HCT116 (cell line): Measurements from ENCODE around the gene SMCO1. TPM values are rescaled to one million over a fixed set of nuclear protein-coding genes. Genes with fewer than 3 reads are reported as not detected.
A peak's percentile ranks its signal among the peaks of the same experiment; 100 is the strongest.

ENCODE experiments used
- ATAC-seq: fragments of 200-7000 bp; cut with Tn5 transposase; 2 replicates; pipeline ENCODE4 v1.9.1; 2020; ENCODE audit warnings: mild to moderate bottlenecking, moderate library complexity
- BruUV-seq: library from RNA; stranded (reverse); fragments of 400-500 nt; replicated peaks from 2 replicates; lab custom pipeline; 2021; lab: Mats Ljungman, UMichigan
- CTCF ChIA-PET: fragments of 300-600 bp; sonication (Branson Sonifier 250); formaldehyde crosslinking; loops from one replicate; lab custom pipeline; 2021; ENCODE audit warnings: antibody characterized with exemption; lab: Charles Lee
- POLR2A ChIA-PET: fragments of 300-600, 350-600 bp; sonication (Branson Sonifier 250); formaldehyde crosslinking; loops from one replicate; lab custom pipeline; 2021; ENCODE audit warnings: antibody characterized with exemption; lab: Charles Lee
- RAD21 ChIA-PET, 2 experiments: fragments of 300-600 bp; sonication (Branson Sonifier 250); formaldehyde crosslinking; loops; one replicate each; lab custom pipeline; 2023; ENCODE audit warnings: low total read pairs in 2 of 2; ENCODE audit not compliant: uncharacterized antibody in 2 of 2, unreplicated experiment in 2 of 2, low non-redundant PET in 1 of 2; lab: Charles Lee
- DNase-seq: peaks from one replicate; pipeline ENCODE4 v3.0.0-alpha.2; 2010; ENCODE audit warnings: low read depth, low spot score
- H2AFZ ChIP-seq: fragments of 200-600 bp; shearing (Covaris generic), sonication (generic); 2 replicates; pipeline ENCODE4 v1.6.1; 2017; ENCODE audit warnings: low read depth, mixed run types, mixed read lengths, antibody characterized with exemption, low read length; ENCODE audit not compliant: poor library complexity, severe bottlenecking
- H3K27ac ChIP-seq: 2 replicates; pipeline ENCODE4 v1.5.1; 2012; ENCODE audit warnings: low read depth, low read length
- H3K27me3 ChIP-seq: fragments of 200-600 bp; sonication (generic); 2 replicates; pipeline ENCODE4 v1.6.1; 2016; ENCODE audit warnings: mixed run types, low read length, mixed read lengths; ENCODE audit not compliant: insufficient read depth
- H3K36me3 ChIP-seq, 2 experiments: fragments of 200-500 bp in 1 of 2; fragments of 200-600 bp in 1 of 2; sonication (Bioruptor generic) in 1 of 2; sonication (generic) in 1 of 2; 2 replicates each; pipeline versions ENCODE4 v1.5.1 to v1.6.1; 2014 to 2016; ENCODE audit warnings: low read length in 2 of 2, inconsistent platforms in 1 of 2, mixed read lengths in 1 of 2, mixed run types in 1 of 2; ENCODE audit not compliant: insufficient read depth in 2 of 2, control insufficient read depth in 1 of 2
- H3K4me1 ChIP-seq, 2 experiments: fragments of 200-600 bp in 1 of 2; sonication (generic) in 1 of 2; 2 replicates each; pipeline versions ENCODE4 v1.5.1 to v1.6.1; 2012 to 2017; ENCODE audit warnings: low read length in 2 of 2, inconsistent platforms in 1 of 2, mild to moderate bottlenecking in 1 of 2, mixed read lengths in 1 of 2, mixed run types in 1 of 2, moderate library complexity in 1 of 2; ENCODE audit not compliant: insufficient read depth in 2 of 2, control insufficient read depth in 1 of 2
- H3K4me2 ChIP-seq: fragments of 200-600 bp; sonication (generic); 2 replicates; pipeline ENCODE4 v1.6.1; 2017; ENCODE audit warnings: mixed run types, low read length, mixed read lengths
- H3K4me3 ChIP-seq, 2 experiments: fragments of 200-600 bp in 1 of 2; sonication (generic) in 1 of 2; replicated peaks in 1 of 2; 2 replicates each; pipeline ENCODE4 v1.5.1; 2011 to 2016; ENCODE audit warnings: low read length in 2 of 2, control low read depth in 1 of 2, low read depth in 1 of 2, mild to moderate bottlenecking in 1 of 2, mixed read lengths in 1 of 2, mixed run types in 1 of 2
- H3K79me2 ChIP-seq: fragments of 200-600 bp; sonication (generic); 2 replicates; pipeline ENCODE4 v1.6.1; 2017; ENCODE audit warnings: mild to moderate bottlenecking, mixed run types, low read length, moderate library complexity, mixed read lengths; ENCODE audit not compliant: insufficient read depth
- H3K9ac ChIP-seq: fragments of 200-600 bp; sonication (generic); 2 replicates; pipeline ENCODE4 v1.6.1; 2016; ENCODE audit warnings: low read length, mixed read lengths
- H3K9me2 ChIP-seq: fragments of 200-600 bp; sonication (generic), shearing (Covaris generic); 2 replicates; pipeline ENCODE4 v1.6.1; 2017; ENCODE audit warnings: mixed run types, mild to moderate bottlenecking, moderate library complexity; ENCODE audit not compliant: insufficient read depth
- H3K9me3 ChIP-seq, 2 experiments: fragments of 200-500 bp in 1 of 2; fragments of 200-600 bp in 1 of 2; sonication (Bioruptor generic) in 1 of 2; sonication (generic) in 1 of 2; 2 replicates each; pipeline ENCODE4 v1.6.1; 2014 to 2017; ENCODE audit warnings: low read length in 2 of 2, mixed read lengths in 2 of 2, inconsistent platforms in 1 of 2, low read depth in 1 of 2, mild to moderate bottlenecking in 1 of 2, mixed run types in 1 of 2, moderate library complexity in 1 of 2; ENCODE audit not compliant: control insufficient read depth in 1 of 2, insufficient read depth in 1 of 2
- H4K20me1 ChIP-seq: fragments of 200-600 bp; sonication (generic), shearing (Covaris generic); 2 replicates; pipeline ENCODE4 v1.6.1; 2017; ENCODE audit warnings: mixed run types, mild to moderate bottlenecking, moderate library complexity; ENCODE audit not compliant: insufficient read depth
- CBX3 ChIP-seq: IDR thresholded peaks from 2 replicates; pipeline ENCODE4 v1.6.1; 2012; ENCODE audit warnings: low read depth
- CEBPB ChIP-seq: IDR thresholded peaks from 2 replicates; pipeline ENCODE4 v1.6.1; 2012; ENCODE audit warnings: low read depth
- EZH2 ChIP-seq: fragments of 200-600 bp; sonication (generic); IDR thresholded peaks from 2 replicates; pipeline ENCODE4 v1.6.1; 2017; ENCODE audit warnings: antibody characterized with exemption, mixed run types
- FOSL1 ChIP-seq: IDR thresholded peaks from 2 replicates; pipeline ENCODE4 v1.6.1; 2012; ENCODE audit warnings: low read depth
- JUND ChIP-seq: IDR thresholded peaks from 2 replicates; pipeline ENCODE4 v1.6.1; 2012
- MAX ChIP-seq: IDR thresholded peaks from 2 replicates; pipeline ENCODE4 v1.6.1; 2012
- POLR2A ChIP-seq: IDR thresholded peaks from 2 replicates; pipeline ENCODE4 v1.7.0; 2011; ENCODE audit warnings: borderline replicate concordance; ENCODE audit not compliant: insufficient read depth, insufficient read length; ENCODE audit errors: extremely low read depth
- POLR2AphosphoS5 ChIP-seq: IDR thresholded peaks from 2 replicates; pipeline ENCODE4 v1.6.1; 2011; ENCODE audit warnings: mild to moderate bottlenecking, low read depth, low read length, moderate library complexity
- RAD21 ChIP-seq: IDR thresholded peaks from 2 replicates; pipeline ENCODE4 v1.6.1; 2012; ENCODE audit warnings: low read depth, mild to moderate bottlenecking
- SRF ChIP-seq: IDR thresholded peaks from 2 replicates; pipeline ENCODE4 v1.6.1; 2012; ENCODE audit warnings: low read depth
- TCF7L2 ChIP-seq: IDR thresholded peaks from 2 replicates; pipeline ENCODE4 v1.7.0; 2011; ENCODE audit warnings: borderline replicate concordance, inconsistent platforms; ENCODE audit not compliant: insufficient read depth, insufficient read length; ENCODE audit errors: extremely low read depth
- YY1 ChIP-seq: IDR thresholded peaks from 2 replicates; pipeline ENCODE4 v1.6.1; 2011; ENCODE audit warnings: low read length, low read depth, moderate library complexity, mild to moderate bottlenecking; ENCODE audit not compliant: insufficient replicate concordance; ENCODE audit errors: extremely low read depth
- ZBTB33 ChIP-seq: IDR thresholded peaks from 2 replicates; pipeline ENCODE4 v1.6.1; 2011; ENCODE audit warnings: mild to moderate bottlenecking, low read length, moderate library complexity; ENCODE audit not compliant: insufficient replicate concordance; ENCODE audit errors: extremely low read depth
- ZFX ChIP-seq: fragments of 450-650 bp; IDR thresholded peaks from 2 replicates; pipeline ENCODE4 v1.6.1; 2017
- ZNF274 ChIP-seq: fragments of 200-500 bp; sonication (Bioruptor generic); IDR thresholded peaks from 2 replicates; pipeline ENCODE4 v1.6.1; 2014; ENCODE audit warnings: mild to moderate bottlenecking, low read depth, low read length, inconsistent platforms
- intact Hi-C: fragments of 100-400 bp; cut with micrococcal nuclease; formaldehyde crosslinking; loops from 2 replicates; pipeline ENCODE4 v1.10.0; 2022
- total RNA-seq: library from RNA; stranded (reverse); gene quantifications from one replicate; pipeline ENCODE4 v1.2.1, GENCODE V29; 2021; ENCODE audit not compliant: unreplicated experiment
- TF ChIP-seq, protein P1 (sequence below): IDR thresholded peaks from 2 replicates; pipeline ENCODE4 v1.6.1; 2012
- TF ChIP-seq, protein P2 (sequence below): IDR thresholded peaks from 2 replicates; pipeline ENCODE4 v1.6.1; 2012; ENCODE audit warnings: low read depth
- TF ChIP-seq, protein P3 (sequence below), 3 experiments: fragments of 200-600 bp in 1 of 3; sonication (generic) in 1 of 3; IDR thresholded peaks in 2 of 3; conservative IDR thresholded peaks in 1 of 3; 2 replicates each; pipeline ENCODE4 v1.5.1; 2012 to 2017; ENCODE audit warnings: low read depth in 2 of 3, low read length in 2 of 3, antibody characterized with exemption in 1 of 3, borderline replicate concordance in 1 of 3, control low read depth in 1 of 3, mild to moderate bottlenecking in 1 of 3, mixed read lengths in 1 of 3, mixed run types in 1 of 3, moderate library complexity in 1 of 3; ENCODE audit not compliant: insufficient read depth in 1 of 3

Gene SMCO1
- total RNA-seq, 1 experiment from 2014 or later = not detected

DNA sequence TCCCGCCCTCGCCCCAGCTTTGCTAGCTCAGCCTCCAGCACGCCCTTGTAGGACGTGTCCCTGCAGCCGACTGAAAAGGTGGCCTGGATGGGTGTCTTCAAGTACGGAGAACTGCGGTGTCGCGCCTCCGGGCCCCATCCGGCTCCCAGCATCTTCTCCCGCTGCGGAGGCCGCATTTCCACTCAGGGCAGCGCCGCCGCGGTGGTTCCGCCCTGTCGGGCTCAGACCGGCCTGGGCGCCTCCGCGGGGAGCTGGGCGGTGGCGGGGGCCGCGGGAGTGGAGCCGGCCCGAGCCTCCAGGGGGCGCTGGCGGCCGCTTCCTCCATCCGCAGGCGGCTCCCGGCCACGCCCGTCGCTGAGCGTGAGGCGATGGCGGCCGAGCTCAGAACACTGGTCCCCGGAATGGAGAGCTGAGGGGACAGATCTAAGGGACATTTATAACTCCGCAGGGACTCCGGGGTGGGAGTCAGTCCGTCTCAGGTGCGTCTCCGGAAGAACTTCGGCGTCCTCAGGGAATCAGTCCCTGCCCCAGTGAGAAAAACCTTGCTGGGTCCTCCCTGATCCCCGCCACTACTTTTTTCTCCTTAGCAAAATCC is 13.6 kb upstream of the SMCO1 start:
- RAD21 ChIA-PET = interaction anchor here in 1 of 2 experiments (0.5 kb wide), 1 partner anchor 189 kb away, joined by 3 read pairs; no protein-coding TSS in a partner anchor
- Histone ChIP-seq H3K27me3 (no peaks in the 10 kb centered on the region), H3K36me3 (no peaks in the 10 kb centered on the region), H3K9ac (peak overlapping the region; percentile 51), H3K9me3 (no peaks in the 10 kb centered on the region), H2AFZ (peak overlapping the region; percentile 87), H4K20me1 (no peaks in the 10 kb centered on the region), H3K9me2 (no peaks in the 10 kb centered on the region), H3K79me2 (no peaks in the 10 kb centered on the region), H3K4me3 (peak overlapping the region; percentile 45 to 54), H3K4me1 (peaks cover 5 to 27% of the 10 kb centered on the region in 2 experiments; a peak in 3 of 4 replicates), H3K27ac (peak overlapping the region; percentile 12; the same call in 1 of the 2 replicates), H3K4me2 (peak overlapping the region; percentile 81)
- CTCF ChIA-PET = interaction anchor here (0.7 to 2.3 kb wide), 16 partner anchors 10 to 474 kb away, joined by 3 to 13 read pairs (median 4); partner anchors contain the start of gene NCBP2
- DNase-seq (peak; percentile 42), ATAC-seq (peak; percentile 96)
- BruUV-seq = TSS peak; percentile 82
- POLR2A ChIA-PET = interaction anchor here (0.7 to 1.4 kb wide), 3 partner anchors 81 to 501 kb away, joined by 3 to 5 read pairs (median 3); partner anchors contain the start of genes MELTF and NCBP2
- intact Hi-C loops = loop anchor here (2.0 to 10.0 kb wide), 3 partner anchors 156 to 656 kb away; partner anchors contain the start of gene PIGZ
- TF ChIP-seq, protein P1, sequence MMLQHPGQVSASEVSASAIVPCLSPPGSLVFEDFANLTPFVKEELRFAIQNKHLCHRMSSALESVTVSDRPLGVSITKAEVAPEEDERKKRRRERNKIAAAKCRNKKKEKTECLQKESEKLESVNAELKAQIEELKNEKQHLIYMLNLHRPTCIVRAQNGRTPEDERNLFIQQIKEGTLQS = no peak
- TF ChIP-seq, protein P2, sequence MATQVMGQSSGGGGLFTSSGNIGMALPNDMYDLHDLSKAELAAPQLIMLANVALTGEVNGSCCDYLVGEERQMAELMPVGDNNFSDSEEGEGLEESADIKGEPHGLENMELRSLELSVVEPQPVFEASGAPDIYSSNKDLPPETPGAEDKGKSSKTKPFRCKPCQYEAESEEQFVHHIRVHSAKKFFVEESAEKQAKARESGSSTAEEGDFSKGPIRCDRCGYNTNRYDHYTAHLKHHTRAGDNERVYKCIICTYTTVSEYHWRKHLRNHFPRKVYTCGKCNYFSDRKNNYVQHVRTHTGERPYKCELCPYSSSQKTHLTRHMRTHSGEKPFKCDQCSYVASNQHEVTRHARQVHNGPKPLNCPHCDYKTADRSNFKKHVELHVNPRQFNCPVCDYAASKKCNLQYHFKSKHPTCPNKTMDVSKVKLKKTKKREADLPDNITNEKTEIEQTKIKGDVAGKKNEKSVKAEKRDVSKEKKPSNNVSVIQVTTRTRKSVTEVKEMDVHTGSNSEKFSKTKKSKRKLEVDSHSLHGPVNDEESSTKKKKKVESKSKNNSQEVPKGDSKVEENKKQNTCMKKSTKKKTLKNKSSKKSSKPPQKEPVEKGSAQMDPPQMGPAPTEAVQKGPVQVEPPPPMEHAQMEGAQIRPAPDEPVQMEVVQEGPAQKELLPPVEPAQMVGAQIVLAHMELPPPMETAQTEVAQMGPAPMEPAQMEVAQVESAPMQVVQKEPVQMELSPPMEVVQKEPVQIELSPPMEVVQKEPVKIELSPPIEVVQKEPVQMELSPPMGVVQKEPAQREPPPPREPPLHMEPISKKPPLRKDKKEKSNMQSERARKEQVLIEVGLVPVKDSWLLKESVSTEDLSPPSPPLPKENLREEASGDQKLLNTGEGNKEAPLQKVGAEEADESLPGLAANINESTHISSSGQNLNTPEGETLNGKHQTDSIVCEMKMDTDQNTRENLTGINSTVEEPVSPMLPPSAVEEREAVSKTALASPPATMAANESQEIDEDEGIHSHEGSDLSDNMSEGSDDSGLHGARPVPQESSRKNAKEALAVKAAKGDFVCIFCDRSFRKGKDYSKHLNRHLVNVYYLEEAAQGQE = no peak
- peak; percentile 82 for TF ChIP-seq YY1
- TF ChIP-seq ZNF274 = no peak
- peak; percentile 66 for TF ChIP-seq MAX
- TF ChIP-seq JUND = no peak
- TF ChIP-seq ZFX = no peak; the same call in 1 of the 2 replicates
- no peak for TF ChIP-seq SRF
- peak; percentile 62; the same call in 1 of the 2 replicates for TF ChIP-seq CBX3
- TF ChIP-seq POLR2A = peak; percentile 75
- no peak for TF ChIP-seq EZH2
- TF ChIP-seq TCF7L2 = no peak
- no peak for TF ChIP-seq CEBPB
- peak; percentile 69 for TF ChIP-seq POLR2AphosphoS5
- peak; percentile 57 for TF ChIP-seq RAD21
- no peak for TF ChIP-seq FOSL1
- TF ChIP-seq ZBTB33 = no peak
- TF ChIP-seq, protein P3, sequence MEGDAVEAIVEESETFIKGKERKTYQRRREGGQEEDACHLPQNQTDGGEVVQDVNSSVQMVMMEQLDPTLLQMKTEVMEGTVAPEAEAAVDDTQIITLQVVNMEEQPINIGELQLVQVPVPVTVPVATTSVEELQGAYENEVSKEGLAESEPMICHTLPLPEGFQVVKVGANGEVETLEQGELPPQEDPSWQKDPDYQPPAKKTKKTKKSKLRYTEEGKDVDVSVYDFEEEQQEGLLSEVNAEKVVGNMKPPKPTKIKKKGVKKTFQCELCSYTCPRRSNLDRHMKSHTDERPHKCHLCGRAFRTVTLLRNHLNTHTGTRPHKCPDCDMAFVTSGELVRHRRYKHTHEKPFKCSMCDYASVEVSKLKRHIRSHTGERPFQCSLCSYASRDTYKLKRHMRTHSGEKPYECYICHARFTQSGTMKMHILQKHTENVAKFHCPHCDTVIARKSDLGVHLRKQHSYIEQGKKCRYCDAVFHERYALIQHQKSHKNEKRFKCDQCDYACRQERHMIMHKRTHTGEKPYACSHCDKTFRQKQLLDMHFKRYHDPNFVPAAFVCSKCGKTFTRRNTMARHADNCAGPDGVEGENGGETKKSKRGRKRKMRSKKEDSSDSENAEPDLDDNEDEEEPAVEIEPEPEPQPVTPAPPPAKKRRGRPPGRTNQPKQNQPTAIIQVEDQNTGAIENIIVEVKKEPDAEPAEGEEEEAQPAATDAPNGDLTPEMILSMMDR (IDR thresholded peaks at IDR 0.05 in 2 of 3, conservative IDR thresholded peaks at IDR 0.05 in 1 of 3; ENCODE audit: borderline replicate concordance in 1 of 3, insufficient read depth in 1 of 3, low read depth in 2 of 3, low read length in 2 of 3) = peak; percentile 53 to 84 (median 73); a peak in 5 of 6 replicates
